ENCODE results near the gene GALNTL6.

GRCh38 chr4:172826861-172827260 is 1013.7 kb downstream of the GALNTL6 start:
- TF ChIP-seq NR2C1 (IDR thresholded peaks at IDR 0.05): no peak
- TF ChIP-seq NR2C1 (tag; IDR thresholded peaks at IDR 0.05): no peak
- no peak for TF ChIP-seq TARDBP (IDR thresholded peaks at IDR 0.05)
- TF ChIP-seq ZNF740 (CRISPR knock-in tag; IDR thresholded peaks at IDR 0.05): no peak
- TF ChIP-seq ZNF740 (tag; IDR thresholded peaks at IDR 0.05): no peak
- TF ChIP-seq ZNF324 (CRISPR knock-in tag; IDR thresholded peaks at IDR 0.05): no peak
- TF ChIP-seq ARNT (IDR thresholded peaks at IDR 0.05): no peak
- no peak for TF ChIP-seq YBX1 (IDR thresholded peaks at IDR 0.05)
- no peak for TF ChIP-seq NR4A1 (CRISPR knock-in tag; IDR thresholded peaks at IDR 0.05)
- TF ChIP-seq NR4A1 (tag; IDR thresholded peaks at IDR 0.05): no peak

Data from K562 (cell line).